ENCODE results near the gene INTS15.

Gene INTS15

GRCh38 chr7:6636741-6637543 is 47.1 kb downstream of the INTS15 start, which contains the start of gene ZNF316:
Gene ZNF316, plus strand, starts transcription at chr7:6637318. Its CDS starts 5,092 bp downstream, at chr7:6642410.
- peak; percentile 69; the same call in 1 of the 2 replicates for TF ChIP-seq TAF1 (IDR thresholded peaks at IDR 0.05; ENCODE audit: low read depth)
- no peak for TF ChIP-seq NFIC (IDR thresholded peaks at IDR 0.05)
- peak; percentile 39; the same call in 1 of the 2 replicates for TF ChIP-seq EGR1 (IDR thresholded peaks at IDR 0.05)
- TF ChIP-seq FOXM1 (IDR thresholded peaks at IDR 0.05; ENCODE audit: borderline replicate concordance, low read depth), result no peak
- TF ChIP-seq ZBTB7A (IDR thresholded peaks at IDR 0.05; ENCODE audit: low read depth), result peak; percentile 61; the same call in 1 of the 2 replicates
- TF ChIP-seq CEBPB (IDR thresholded peaks at IDR 0.05), result no peak
- TF ChIP-seq EP300 (IDR thresholded peaks at IDR 0.05; ENCODE audit: borderline replicate concordance), result no peak
- no peak for TF ChIP-seq TCF12 (IDR thresholded peaks at IDR 0.05; ENCODE audit: low read depth)
- no peak for TF ChIP-seq CREB1 (IDR thresholded peaks at IDR 0.05; ENCODE audit: low read depth)
- TF ChIP-seq TEAD4 (IDR thresholded peaks at IDR 0.05), result no peak
- TF ChIP-seq REST (IDR thresholded peaks at IDR 0.05; ENCODE audit: low read depth), result no peak
- peak; percentile 69; the same call in 1 of the 2 replicates for TF ChIP-seq MAX (IDR thresholded peaks at IDR 0.05)
- no peak for TF ChIP-seq YY1 (IDR thresholded peaks at IDR 0.05; ENCODE audit: low read depth)
- TF ChIP-seq RAD21 (IDR thresholded peaks at IDR 0.05; ENCODE audit: low read depth), result no peak
- peak; percentile 94 for TF ChIP-seq USF1 (IDR thresholded peaks at IDR 0.05)

GRCh38 chr7:6637544-6638229 is 47.9 kb downstream of the INTS15 start:
- no peak for TF ChIP-seq CREB1 (IDR thresholded peaks at IDR 0.05; ENCODE audit: low read depth)
- TF ChIP-seq RAD21 (IDR thresholded peaks at IDR 0.05; ENCODE audit: low read depth), result peak; percentile 8; the same call in 1 of the 2 replicates
- peak; percentile 60; the same call in 1 of the 2 replicates for TF ChIP-seq ZBTB7A (IDR thresholded peaks at IDR 0.05; ENCODE audit: low read depth)
- TF ChIP-seq TAF1 (IDR thresholded peaks at IDR 0.05; ENCODE audit: low read depth), result no peak
- peak; percentile 84 for TF ChIP-seq EGR1 (IDR thresholded peaks at IDR 0.05)
- TF ChIP-seq MAX (IDR thresholded peaks at IDR 0.05), result no peak
- TF ChIP-seq CEBPB (IDR thresholded peaks at IDR 0.05), result no peak

GRCh38 chr7:6639032-6639431 is 49.2 kb downstream of the INTS15 start:
- no peak for TF ChIP-seq FOXM1 (IDR thresholded peaks at IDR 0.05; ENCODE audit: borderline replicate concordance, low read depth)
- no peak for TF ChIP-seq REST (IDR thresholded peaks at IDR 0.05; ENCODE audit: low read depth)
- no peak for TF ChIP-seq ZBTB7A (IDR thresholded peaks at IDR 0.05; ENCODE audit: low read depth)
- TF ChIP-seq EGR1 (IDR thresholded peaks at IDR 0.05), result no peak
- TF ChIP-seq TEAD4 (IDR thresholded peaks at IDR 0.05), result no peak
- TF ChIP-seq CREB1 (IDR thresholded peaks at IDR 0.05; ENCODE audit: low read depth), result no peak
- no peak for TF ChIP-seq RAD21 (IDR thresholded peaks at IDR 0.05; ENCODE audit: low read depth)
- no peak for TF ChIP-seq NFIC (IDR thresholded peaks at IDR 0.05)
- TF ChIP-seq CEBPB (IDR thresholded peaks at IDR 0.05), result no peak
- no peak for TF ChIP-seq TAF1 (IDR thresholded peaks at IDR 0.05; ENCODE audit: low read depth)
- TF ChIP-seq MAX (IDR thresholded peaks at IDR 0.05), result no peak
- no peak for TF ChIP-seq EP300 (IDR thresholded peaks at IDR 0.05; ENCODE audit: borderline replicate concordance)
- TF ChIP-seq TCF12 (IDR thresholded peaks at IDR 0.05; ENCODE audit: low read depth), result no peak
- no peak for TF ChIP-seq USF1 (IDR thresholded peaks at IDR 0.05)
- TF ChIP-seq YY1 (IDR thresholded peaks at IDR 0.05; ENCODE audit: low read depth), result no peak

- TF ChIP-seq EP300 (IDR thresholded peaks at IDR 0.05; ENCODE audit: borderline replicate concordance) (no peak), TCF12 (IDR thresholded peaks at IDR 0.05; ENCODE audit: low read depth) (no peak), EGR1 (IDR thresholded peaks at IDR 0.05) (no peak), CEBPB (IDR thresholded peaks at IDR 0.05) (no peak), USF1 (IDR thresholded peaks at IDR 0.05) (no peak), FOXM1 (IDR thresholded peaks at IDR 0.05; ENCODE audit: borderline replicate concordance, low read depth) (no peak), TEAD4 (IDR thresholded peaks at IDR 0.05) (no peak), NFIC (IDR thresholded peaks at IDR 0.05) (no peak), YY1 (IDR thresholded peaks at IDR 0.05; ENCODE audit: low read depth) (no peak), RAD21 (IDR thresholded peaks at IDR 0.05; ENCODE audit: low read depth) (no peak), MAX (IDR thresholded peaks at IDR 0.05) (no peak), ZBTB7A (IDR thresholded peaks at IDR 0.05; ENCODE audit: low read depth) (no peak), REST (IDR thresholded peaks at IDR 0.05; ENCODE audit: low read depth) (no peak), CREB1 (IDR thresholded peaks at IDR 0.05; ENCODE audit: low read depth) (no peak), TAF1 (IDR thresholded peaks at IDR 0.05; ENCODE audit: low read depth) (no peak)
Measured at GRCh38 chr7:6639627-6640026, 49.8 kb downstream of the INTS15 start.
